Esophagus squamous epithelium (tissue), 4 donors: ENCODE measurements around the gene SERTAD1.

Experiments used
- POLR2A ChIP-seq, 4 donors: fragments of 450-650 bp; IDR thresholded peaks; one replicate each; pipeline ENCODE4 v1.6.1; 2017; ENCODE audit warnings: antibody characterized with exemption in 4 of 4, mild to moderate bottlenecking in 4 of 4, moderate library complexity in 3 of 4
- TF ChIP-seq, protein P1 (sequence below), 6 experiments: fragments of 450-650 bp in 4 of 6; fragments of 200-600 bp in 2 of 6; sonication (generic) in 2 of 6; IDR thresholded peaks; one replicate each; pipeline ENCODE4 v1.5.1; 2016 to 2019; ENCODE audit warnings: antibody characterized with exemption in 6 of 6, mild to moderate bottlenecking in 4 of 6, moderate library complexity in 4 of 6

DNA sequence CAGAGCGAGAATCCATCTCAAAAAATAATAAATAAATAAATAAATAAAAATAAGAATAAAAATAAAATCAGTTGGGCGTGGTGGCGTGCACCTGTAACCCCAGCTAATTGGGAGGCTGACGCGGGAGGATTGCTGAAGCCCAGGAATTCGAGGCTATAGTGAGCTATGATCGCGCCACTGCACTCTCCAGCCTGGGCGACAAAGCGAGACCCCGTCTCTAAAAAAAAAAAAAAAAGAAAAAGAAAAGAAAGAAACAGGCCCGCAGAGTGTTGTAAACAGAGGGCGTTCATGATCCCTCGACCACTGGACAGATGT lies 5.4 kb downstream of the SERTAD1 start:
- no peak for TF ChIP-seq POLR2A (IDR thresholded peaks at IDR 0.05)
- TF ChIP-seq, protein P1, sequence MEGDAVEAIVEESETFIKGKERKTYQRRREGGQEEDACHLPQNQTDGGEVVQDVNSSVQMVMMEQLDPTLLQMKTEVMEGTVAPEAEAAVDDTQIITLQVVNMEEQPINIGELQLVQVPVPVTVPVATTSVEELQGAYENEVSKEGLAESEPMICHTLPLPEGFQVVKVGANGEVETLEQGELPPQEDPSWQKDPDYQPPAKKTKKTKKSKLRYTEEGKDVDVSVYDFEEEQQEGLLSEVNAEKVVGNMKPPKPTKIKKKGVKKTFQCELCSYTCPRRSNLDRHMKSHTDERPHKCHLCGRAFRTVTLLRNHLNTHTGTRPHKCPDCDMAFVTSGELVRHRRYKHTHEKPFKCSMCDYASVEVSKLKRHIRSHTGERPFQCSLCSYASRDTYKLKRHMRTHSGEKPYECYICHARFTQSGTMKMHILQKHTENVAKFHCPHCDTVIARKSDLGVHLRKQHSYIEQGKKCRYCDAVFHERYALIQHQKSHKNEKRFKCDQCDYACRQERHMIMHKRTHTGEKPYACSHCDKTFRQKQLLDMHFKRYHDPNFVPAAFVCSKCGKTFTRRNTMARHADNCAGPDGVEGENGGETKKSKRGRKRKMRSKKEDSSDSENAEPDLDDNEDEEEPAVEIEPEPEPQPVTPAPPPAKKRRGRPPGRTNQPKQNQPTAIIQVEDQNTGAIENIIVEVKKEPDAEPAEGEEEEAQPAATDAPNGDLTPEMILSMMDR (IDR thresholded peaks at IDR 0.05), result no peak
